ENCODE measurements around the gene TIPIN. TPM values are rescaled to one million over a fixed set of nuclear protein-coding genes. Genes with fewer than 3 reads are reported as not detected.
"Not testable (repeated sequence)": the region's sequence is repeated elsewhere in the genome, so short reads cannot be mapped to it uniquely, and the experiment has no call there.

TIPIN gene
- polyA plus RNA-seq, 1 of the 3 experiments (the other 2 are of a cell fraction): 5.7 TPM

- H3K36me3 ChIP-seq (replicated peaks in 1 of 2; ENCODE audit: control insufficient read depth in 1 of 2, insufficient read depth in 2 of 2, low read length in 1 of 2): peaks cover 3% of the 10 kb centered on the region in 2 experiments
- peak overlapping the region; percentile 98 for H3K4me2 ChIP-seq
- ChIA-PET POLR2A (no interaction called here), CTCF (interaction anchor here (1.2 to 4.5 kb wide), 3 partner anchors 13 to 142 kb away, joined by 3 to 24 read pairs (median 3); partner anchors contain the start of genes MAP2K1 and SNAPC5)
- peaks cover 20% of the 10 kb centered on the region; the same call in 1 of the 2 replicates for H3K79me2 ChIP-seq (ENCODE audit: insufficient read depth)
- H4K20me1 ChIP-seq (ENCODE audit: insufficient read depth): no peaks in the 10 kb centered on the region
- H3K4me1 ChIP-seq (ENCODE audit: control insufficient read depth in 1 of 2, insufficient read depth in 2 of 2, low read depth in 1 of 2, low read length in 1 of 2): peaks cover 0 to 3% of the 10 kb centered on the region in 2 experiments; a peak in 1 of 4 replicates
- WGBS (ENCODE audit: low lambda C conversion rate): 2% methylated on average over 12 of the region's 12 CpGs
- peak overlapping the region; percentile 84 for H3K9ac ChIP-seq
- peaks cover 13% of the 10 kb centered on the region for H3F3A ChIP-seq (replicated peaks; ENCODE audit: insufficient read depth)
- peak overlapping the region; percentile 47 to 67; a peak in 3 of 4 replicates for H3K27ac ChIP-seq (ENCODE audit: low read depth in 2 of 2, low read length in 1 of 2)
- TF ChIP-seq GATA2 (CRISPR knock-in tag; IDR thresholded peaks at IDR 0.05) (no peak), RXRA (IDR thresholded peaks at IDR 0.05; ENCODE audit: borderline replicate concordance, low read depth) (no peak), MAX (IDR thresholded peaks at IDR 0.05; ENCODE audit: low read depth) (no peak), RAD21 (IDR thresholded peaks at IDR 0.05; ENCODE audit: low read length) (no peak), CTCF (IDR thresholded peaks at IDR 0.05) (no peak), POLR2AphosphoS5 (IDR thresholded peaks at IDR 0.05; ENCODE audit: low read depth, low read length) (no peak), ELF1 (IDR thresholded peaks at IDR 0.05) (no peak), MXI1 (IDR thresholded peaks at IDR 0.05; ENCODE audit: low read depth, low read length) (no peak), USF1 (IDR thresholded peaks at IDR 0.05; ENCODE audit: borderline replicate concordance, low read depth) (no peak)
- H2AFZ ChIP-seq (ENCODE audit: low read depth): peak overlapping the region; percentile 89
- DNase-seq: no peak
- H3K4me3 ChIP-seq (ENCODE audit: low read depth in 2 of 2, low read length in 1 of 2): peak overlapping the region; percentile 64 to 86
- no peaks in the 10 kb centered on the region for H3K9me2 ChIP-seq
- no peaks in the 10 kb centered on the region for H3K9me3 ChIP-seq
- H3K27me3 ChIP-seq (ENCODE audit: insufficient read depth): no peaks in the 10 kb centered on the region
These were observed 467 bp downstream of the TIPIN start for GRCh38 chr15:66356077-66356358.

GRCh38 chr15:66348530-66348929 lies 8.0 kb downstream of the TIPIN start:
- WGBS (ENCODE audit: low lambda C conversion rate): 53% methylated on average over 5 of the region's 5 CpGs
- H3K27me3 ChIP-seq (ENCODE audit: insufficient read depth); H3K9me3 ChIP-seq; H3K27ac ChIP-seq (ENCODE audit: low read depth in 2 of 2, low read length in 1 of 2); POLR2A ChIA-PET; DNase-seq; H3K9ac ChIP-seq; H4K20me1 ChIP-seq (ENCODE audit: insufficient read depth); H3K79me2 ChIP-seq (ENCODE audit: insufficient read depth); H3K4me2 ChIP-seq; H2AFZ ChIP-seq (ENCODE audit: low read depth); CTCF ChIA-PET; H3F3A ChIP-seq (replicated peaks; ENCODE audit: insufficient read depth); H3K4me3 ChIP-seq (ENCODE audit: low read depth in 2 of 2, low read length in 1 of 2); H3K4me1 ChIP-seq (ENCODE audit: control insufficient read depth in 1 of 2, insufficient read depth in 2 of 2, low read depth in 1 of 2, low read length in 1 of 2); H3K9me2 ChIP-seq: not testable (repeated sequence)
- peaks cover 4 to 22% of the 10 kb centered on the region in 2 experiments for H3K36me3 ChIP-seq (replicated peaks in 1 of 2; ENCODE audit: control insufficient read depth in 1 of 2, insufficient read depth in 2 of 2, low read length in 1 of 2)

GRCh38 chr15:66328771-66329170 lies 27.7 kb downstream of the TIPIN start:
- 96% methylated on average over 14 of the region's 14 CpGs for WGBS (ENCODE audit: low lambda C conversion rate)
- ChIA-PET CTCF (no interaction called here), POLR2A (no interaction called here)
- no peak for DNase-seq
- no peaks in the 10 kb centered on the region for H3K27me3 ChIP-seq (ENCODE audit: insufficient read depth)
- no peaks in the 10 kb centered on the region for H3K79me2 ChIP-seq (ENCODE audit: insufficient read depth)
- H4K20me1 ChIP-seq (ENCODE audit: insufficient read depth): no peaks in the 10 kb centered on the region
- no peaks in the 10 kb centered on the region for H3K9me2 ChIP-seq
- H3K27ac ChIP-seq (ENCODE audit: low read depth in 2 of 2, low read length in 1 of 2): no peak overlapping the region
- H2AFZ ChIP-seq (ENCODE audit: low read depth): no peak overlapping the region
- no peak overlapping the region for H3K9ac ChIP-seq
- no peaks in the 10 kb centered on the region for H3K4me1 ChIP-seq (ENCODE audit: control insufficient read depth in 1 of 2, insufficient read depth in 2 of 2, low read depth in 1 of 2, low read length in 1 of 2)
- no peak overlapping the region for H3K4me2 ChIP-seq
- H3K36me3 ChIP-seq (replicated peaks in 1 of 2; ENCODE audit: control insufficient read depth in 1 of 2, insufficient read depth in 2 of 2, low read length in 1 of 2): peaks cover 49 to 50% of the 10 kb centered on the region in 2 experiments
- peaks cover 4% of the 10 kb centered on the region for H3F3A ChIP-seq (replicated peaks; ENCODE audit: insufficient read depth)
- no peaks in the 10 kb centered on the region for H3K9me3 ChIP-seq
- no peak overlapping the region for H3K4me3 ChIP-seq (ENCODE audit: low read depth in 2 of 2, low read length in 1 of 2)
- no peak for TF ChIP-seq GATA2 (CRISPR knock-in tag; IDR thresholded peaks at IDR 0.05)
- no peak for TF ChIP-seq SIN3A (IDR thresholded peaks at IDR 0.05; ENCODE audit: borderline replicate concordance, low read depth, low read length)
- no peak for TF ChIP-seq EP300 (IDR thresholded peaks at IDR 0.05; ENCODE audit: borderline replicate concordance in 1 of 2, low read depth in 1 of 2, low read length in 1 of 2)
- no peak for TF ChIP-seq REST (IDR thresholded peaks at IDR 0.05; ENCODE audit: low read depth, low read length)
- no peak for TF ChIP-seq FOXJ3 (CRISPR knock-in tag; IDR thresholded peaks at IDR 0.05)
- TF ChIP-seq JUND (IDR thresholded peaks at IDR 0.05): no peak
- TF ChIP-seq USF2 (IDR thresholded peaks at IDR 0.05; ENCODE audit: borderline replicate concordance, low read depth, low read length): no peak
- no peak for TF ChIP-seq RXRA (IDR thresholded peaks at IDR 0.05; ENCODE audit: borderline replicate concordance, low read depth)
- no peak for TF ChIP-seq FOSL2 (IDR thresholded peaks at IDR 0.05; ENCODE audit: borderline replicate concordance, low read depth)
